HG02938 (cell line): ENCODE data around the gene AVPI1.
"Not testable (repeated sequence)": the region's sequence is repeated elsewhere in the genome, so short reads cannot be mapped to it uniquely, and the experiment has no call there.

Experiments
- ATAC-seq: cut with Tn5 transposase; IDR thresholded peaks from one replicate; pipeline ENCODE4 v1.9.1; 2021; ENCODE audit warnings: mild to moderate bottlenecking, moderate library complexity; ENCODE audit not compliant: unreplicated experiment

Gene AVPI1

GRCh38 chr10:97642471-97643159 lies 44.4 kb downstream of the AVPI1 start:
- not testable (repeated sequence) for ATAC-seq

- ATAC-seq = peak; percentile 16
These were observed 45.9 kb downstream of the AVPI1 start for GRCh38 chr10:97640868-97641811.

- peak; percentile 97 for ATAC-seq
These were observed 46.7 kb downstream of the AVPI1 start, which contains the start of gene PI4K2A for GRCh38 chr10:97640174-97640867. TSS of gene PI4K2A (plus strand) at chr10:97640671. CDS start at chr10:97640743, 72 bp downstream.

DNA sequence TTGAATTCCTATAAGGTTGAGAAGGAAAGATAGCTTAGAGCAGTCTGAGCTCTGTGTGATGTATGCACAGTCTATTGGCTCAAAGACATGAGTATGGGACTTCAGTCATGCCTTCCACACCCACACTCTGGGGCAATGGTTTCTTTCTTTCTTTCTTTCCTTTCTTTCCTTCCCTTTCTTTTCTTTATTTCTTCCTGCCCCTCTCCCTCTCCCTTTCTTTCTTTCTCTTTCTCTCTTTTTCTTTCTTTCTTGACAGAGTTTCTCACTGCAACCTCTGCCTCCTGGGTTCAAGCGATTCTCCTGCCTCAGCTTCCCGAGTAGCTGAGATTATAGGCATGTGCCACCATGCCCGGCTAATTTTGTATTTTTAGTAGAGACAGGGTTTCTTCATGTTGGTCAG lies 48.0 kb downstream of the AVPI1 start:
- not testable (repeated sequence) for ATAC-seq

- no peak for ATAC-seq
These were observed 51.5 kb downstream of the AVPI1 start for GRCh38 chr10:97635577-97635976.

GRCh38 chr10:97633921-97634320 lies 53.1 kb downstream of the AVPI1 start:
- no peak for ATAC-seq

GRCh38 chr10:97632949-97633884 lies 53.8 kb downstream of the AVPI1 start, which contains the start of gene MORN4:
TSS of gene MORN4 (minus strand) at chr10:97633500. CDS start at chr10:97619653, 13,847 bp downstream.
- peak; percentile 97 for ATAC-seq

DNA sequence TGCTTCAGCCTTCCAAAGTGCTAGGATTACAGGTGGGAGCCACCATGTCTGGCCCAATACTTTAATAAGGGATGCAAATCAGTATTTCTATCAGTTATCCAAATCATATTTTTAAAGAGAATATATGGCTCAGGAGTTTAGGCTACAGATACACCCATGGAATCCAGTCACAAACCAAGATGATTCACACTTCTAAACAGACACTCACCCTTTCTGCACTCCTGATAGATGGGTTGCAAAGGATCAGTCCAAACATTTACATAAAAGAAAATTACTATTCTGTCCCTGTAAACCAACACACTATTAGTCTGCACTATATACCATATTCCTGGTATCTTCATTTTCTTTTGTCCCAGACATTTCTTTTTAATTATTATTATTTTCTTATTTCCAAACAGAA lies 55.9 kb downstream of the AVPI1 start:
- ATAC-seq = no peak

GRCh38 chr10:97629289-97629688 lies 57.8 kb downstream of the AVPI1 start:
- no peak for ATAC-seq

GRCh38 chr10:97628228-97628627 lies 58.8 kb downstream of the AVPI1 start:
- no peak for ATAC-seq

GRCh38 chr10:97627731-97628130 lies 59.3 kb downstream of the AVPI1 start:
- ATAC-seq = no peak
